ENCODE results near the gene GPLD1. TPM values are rescaled to one million over a fixed set of nuclear protein-coding genes. Genes with fewer than 3 reads are reported as not detected.
"Not testable (repeated sequence)": the region's sequence is repeated elsewhere in the genome, so short reads cannot be mapped to it uniquely, and the experiment has no call there.

Gene GPLD1
- total RNA-seq, 1 donor from 2014 or later = 1.8 TPM

DNA sequence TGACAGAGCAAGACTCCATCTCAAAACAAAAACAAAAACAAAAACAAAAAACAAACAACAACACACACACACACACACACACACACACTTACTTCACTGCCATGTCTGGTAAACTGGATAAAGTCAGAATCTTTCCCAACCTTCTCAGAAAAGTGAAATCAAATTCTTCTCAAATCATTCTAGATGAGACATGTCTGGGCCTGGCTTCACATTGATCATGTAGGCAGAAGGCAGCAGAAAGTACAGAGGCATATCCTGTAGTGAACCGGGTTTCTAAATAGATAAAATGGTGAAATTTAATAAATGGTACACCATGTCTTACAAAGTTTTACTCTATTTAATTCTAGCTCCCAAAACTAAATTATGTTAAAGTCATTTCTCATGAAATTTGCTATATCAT is 101.6 kb downstream of the GPLD1 start:
- TF ChIP-seq, protein P1, sequence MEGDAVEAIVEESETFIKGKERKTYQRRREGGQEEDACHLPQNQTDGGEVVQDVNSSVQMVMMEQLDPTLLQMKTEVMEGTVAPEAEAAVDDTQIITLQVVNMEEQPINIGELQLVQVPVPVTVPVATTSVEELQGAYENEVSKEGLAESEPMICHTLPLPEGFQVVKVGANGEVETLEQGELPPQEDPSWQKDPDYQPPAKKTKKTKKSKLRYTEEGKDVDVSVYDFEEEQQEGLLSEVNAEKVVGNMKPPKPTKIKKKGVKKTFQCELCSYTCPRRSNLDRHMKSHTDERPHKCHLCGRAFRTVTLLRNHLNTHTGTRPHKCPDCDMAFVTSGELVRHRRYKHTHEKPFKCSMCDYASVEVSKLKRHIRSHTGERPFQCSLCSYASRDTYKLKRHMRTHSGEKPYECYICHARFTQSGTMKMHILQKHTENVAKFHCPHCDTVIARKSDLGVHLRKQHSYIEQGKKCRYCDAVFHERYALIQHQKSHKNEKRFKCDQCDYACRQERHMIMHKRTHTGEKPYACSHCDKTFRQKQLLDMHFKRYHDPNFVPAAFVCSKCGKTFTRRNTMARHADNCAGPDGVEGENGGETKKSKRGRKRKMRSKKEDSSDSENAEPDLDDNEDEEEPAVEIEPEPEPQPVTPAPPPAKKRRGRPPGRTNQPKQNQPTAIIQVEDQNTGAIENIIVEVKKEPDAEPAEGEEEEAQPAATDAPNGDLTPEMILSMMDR (IDR thresholded peaks at IDR 0.05; ENCODE audit: insufficient read depth, low read length, poor library complexity, severe bottlenecking) = no peak
- no peak for DNase-seq (ENCODE audit: low read depth)
- Histone ChIP-seq H3K27me3 (ENCODE audit: control insufficient read depth, insufficient read depth, low read length) (no peaks in the 10 kb centered on the region), H3K36me3 (ENCODE audit: control insufficient read depth, insufficient read depth, low read length) (no peaks in the 10 kb centered on the region), H3K4me3 (ENCODE audit: low read depth, low read length) (no peak overlapping the region)

DNA sequence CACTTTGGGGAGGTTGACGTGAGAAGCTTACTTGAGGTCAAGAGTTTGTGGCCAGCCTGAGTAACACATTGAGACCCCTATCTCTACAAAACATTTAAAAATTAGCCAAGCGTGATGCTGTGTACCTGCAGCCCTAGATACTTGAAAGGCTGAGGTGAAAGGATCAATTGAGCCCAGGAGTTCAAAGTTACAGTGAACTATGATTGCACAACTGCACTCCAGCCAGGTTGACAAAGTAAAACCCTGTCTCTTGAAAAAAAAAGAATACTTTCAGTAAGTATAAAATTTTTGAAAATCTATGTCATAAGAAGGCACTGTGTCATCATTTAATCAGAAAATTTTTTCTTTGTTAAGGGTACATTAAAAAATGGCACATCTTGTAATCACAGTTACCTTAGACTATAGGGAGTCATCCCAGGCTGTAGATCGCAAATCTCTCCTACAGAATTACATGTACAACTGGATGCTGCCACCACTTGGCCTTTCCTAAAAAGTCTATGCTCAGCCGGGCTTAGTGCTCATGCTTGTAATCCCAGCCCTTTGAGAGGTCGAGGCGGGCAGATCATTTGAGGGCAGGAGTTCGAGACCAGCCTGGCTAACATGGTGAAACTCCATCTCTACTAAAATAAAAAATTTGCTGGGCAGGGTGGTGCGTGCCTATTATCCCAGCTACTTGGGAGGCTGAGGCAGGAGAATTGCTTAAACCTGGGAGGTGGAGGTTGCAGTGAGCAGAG is 103.7 kb downstream of the GPLD1 start:
- Histone ChIP-seq H3K36me3 (ENCODE audit: control insufficient read depth, insufficient read depth, low read length) (no peaks in the 10 kb centered on the region), H3K27me3 (ENCODE audit: control insufficient read depth, insufficient read depth, low read length) (no peaks in the 10 kb centered on the region), H3K4me3 (ENCODE audit: low read depth, low read length) (no peak overlapping the region)
- DNase-seq (ENCODE audit: low read depth) = no peak
- TF ChIP-seq, protein P1 (IDR thresholded peaks at IDR 0.05; ENCODE audit: insufficient read depth, low read length, poor library complexity, severe bottlenecking) = peak; percentile 38

DNA sequence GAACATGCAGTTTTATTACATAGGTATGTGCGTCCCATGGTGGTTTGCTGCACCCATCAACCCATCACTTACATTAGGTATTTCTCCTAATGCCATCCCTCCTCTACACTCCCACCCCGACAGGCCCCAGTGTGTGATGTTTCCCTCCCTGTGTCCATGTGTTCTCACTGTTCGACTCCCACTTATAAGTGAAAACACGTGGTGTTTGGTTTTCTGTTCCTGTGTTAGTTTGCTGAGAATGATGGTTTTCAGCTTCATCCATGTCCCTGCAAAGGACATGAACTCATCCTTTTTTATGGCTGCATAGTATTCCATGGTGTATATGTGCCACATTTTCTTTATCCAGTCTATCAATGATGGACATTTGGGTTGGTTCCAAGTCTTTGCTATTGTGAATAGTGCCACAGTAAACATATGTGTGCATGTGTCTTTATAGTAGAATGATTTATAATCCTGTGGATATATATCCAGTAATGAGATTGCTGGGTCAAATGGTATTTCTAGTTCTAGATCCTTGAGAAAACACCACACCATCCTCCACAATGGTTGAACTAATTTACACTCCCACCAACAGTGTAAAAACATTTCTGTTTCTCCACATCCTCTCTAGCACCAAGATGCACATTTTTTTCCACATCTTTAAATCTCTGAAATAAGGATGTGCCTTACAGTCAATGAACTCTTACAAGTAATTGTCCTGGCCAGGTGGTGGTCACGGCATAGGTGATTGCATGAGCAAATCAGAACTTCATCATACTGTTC is 104.8 kb downstream of the GPLD1 start:
- H3K4me3 ChIP-seq (ENCODE audit: low read depth, low read length); H3K27me3 ChIP-seq (ENCODE audit: control insufficient read depth, insufficient read depth, low read length); DNase-seq (ENCODE audit: low read depth); H3K36me3 ChIP-seq (ENCODE audit: control insufficient read depth, insufficient read depth, low read length): not testable (repeated sequence)

DNA sequence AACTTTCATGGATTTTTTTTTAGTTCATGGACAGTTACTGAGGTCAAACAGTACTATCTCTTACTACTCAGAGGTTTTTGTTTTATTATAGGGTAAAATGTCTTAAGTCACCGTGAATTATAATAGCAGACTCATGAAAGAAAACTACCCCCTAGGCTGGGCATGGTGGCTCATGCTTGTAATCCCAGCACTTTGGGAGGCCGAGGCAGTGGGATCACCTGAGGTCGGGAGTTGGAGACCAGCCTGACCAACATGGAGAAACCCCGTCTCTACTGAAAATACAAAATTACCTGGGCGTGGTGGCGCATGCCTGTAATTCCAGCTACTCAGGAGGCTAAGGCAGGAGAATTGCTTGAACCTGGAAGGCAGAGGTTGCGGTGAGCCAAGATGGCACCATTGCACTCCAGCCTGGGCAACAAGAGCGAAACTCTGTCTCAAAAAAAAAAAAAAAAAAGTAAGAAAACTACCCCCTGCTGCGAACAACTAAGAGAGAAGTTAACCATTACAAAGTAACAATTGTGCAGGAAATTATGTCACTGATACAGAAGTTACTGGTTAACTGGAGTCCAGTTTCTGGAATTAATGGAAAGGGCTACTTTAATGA is 106.4 kb downstream of the GPLD1 start:
- peak overlapping the region; percentile 1 for H3K4me3 ChIP-seq (ENCODE audit: low read depth, low read length)
- H3K27me3 ChIP-seq (ENCODE audit: control insufficient read depth, insufficient read depth, low read length); DNase-seq (ENCODE audit: low read depth); H3K36me3 ChIP-seq (ENCODE audit: control insufficient read depth, insufficient read depth, low read length): not testable (repeated sequence)

DNA sequence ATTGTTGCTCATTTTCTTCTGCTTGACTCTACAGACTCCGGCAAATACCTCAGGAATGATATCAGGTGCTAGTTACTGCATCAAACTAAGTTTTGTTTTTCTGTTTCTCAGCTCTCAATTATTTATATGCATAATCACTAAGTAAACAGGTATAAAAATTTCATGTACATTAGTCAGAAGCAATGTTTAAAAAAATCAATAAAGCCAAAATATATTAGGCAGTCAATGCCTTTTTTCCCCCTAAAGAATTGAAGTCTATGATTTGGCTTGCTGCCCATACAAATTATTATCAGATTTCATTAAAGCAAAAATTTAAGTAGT is 107.2 kb downstream of the GPLD1 start:
- Histone ChIP-seq H3K4me3 (ENCODE audit: low read depth, low read length) (peak overlapping the region; percentile 15), H3K36me3 (ENCODE audit: control insufficient read depth, insufficient read depth, low read length) (no peaks in the 10 kb centered on the region), H3K27me3 (ENCODE audit: control insufficient read depth, insufficient read depth, low read length) (no peaks in the 10 kb centered on the region)
- TF ChIP-seq, protein P1 (IDR thresholded peaks at IDR 0.05; ENCODE audit: insufficient read depth, low read length, poor library complexity, severe bottlenecking) = no peak
- no peak for DNase-seq (ENCODE audit: low read depth)

DNA sequence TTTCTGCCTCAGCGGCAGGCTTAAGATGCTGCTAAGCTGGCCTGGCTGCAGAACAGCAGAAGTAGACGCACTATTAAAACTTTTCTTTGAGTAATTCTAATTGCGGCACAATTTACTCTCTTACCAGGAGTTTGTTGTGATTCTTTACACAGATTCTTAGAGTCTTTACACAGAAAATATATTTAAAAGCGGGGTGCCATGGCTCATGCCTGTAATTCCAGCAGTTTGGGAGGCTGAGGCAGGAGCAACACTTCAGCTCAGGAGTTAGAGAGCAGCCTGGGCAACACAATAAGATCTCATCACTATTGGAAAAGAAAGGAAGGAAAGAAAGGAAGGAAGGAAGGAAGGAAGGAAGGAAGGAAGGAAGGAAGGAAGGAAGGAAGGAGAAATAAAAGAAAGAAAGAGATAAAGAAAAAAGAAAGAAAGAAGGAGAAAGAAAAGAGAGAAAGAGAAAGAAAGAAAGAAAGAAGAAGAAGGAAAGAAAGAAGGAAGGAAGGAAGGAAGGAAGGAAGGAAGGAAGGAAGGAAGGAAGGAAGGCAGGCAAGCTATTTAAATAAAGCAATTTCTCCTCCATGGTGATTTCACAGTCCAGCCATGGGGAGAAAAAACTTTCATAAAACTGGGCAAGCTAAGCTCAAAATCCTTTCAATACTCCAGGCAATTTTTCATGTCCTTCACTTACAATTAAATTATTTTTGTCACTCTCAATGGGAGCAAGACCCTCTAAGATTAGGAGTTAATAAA is 107.7 kb downstream of the GPLD1 start:
- TF ChIP-seq, protein P1 (IDR thresholded peaks at IDR 0.05; ENCODE audit: insufficient read depth, low read length, poor library complexity, severe bottlenecking) = no peak
- Histone ChIP-seq H3K27me3 (ENCODE audit: control insufficient read depth, insufficient read depth, low read length) (no peaks in the 10 kb centered on the region), H3K36me3 (ENCODE audit: control insufficient read depth, insufficient read depth, low read length) (no peaks in the 10 kb centered on the region), H3K4me3 (ENCODE audit: low read depth, low read length) (peak overlapping the region; percentile 2)
- DNase-seq (ENCODE audit: low read depth) = no peak

All from kidney epithelial cell (primary cell).